ENCODE measurements around the gene CHIC2. TPM values are rescaled to one million over a fixed set of nuclear protein-coding genes. Genes with fewer than 3 reads are reported as not detected.

The CHIC2 gene
- total and polyA plus RNA-seq, 4 donors = 18.4 to 31.9 (median 27.7) TPM

DNA sequence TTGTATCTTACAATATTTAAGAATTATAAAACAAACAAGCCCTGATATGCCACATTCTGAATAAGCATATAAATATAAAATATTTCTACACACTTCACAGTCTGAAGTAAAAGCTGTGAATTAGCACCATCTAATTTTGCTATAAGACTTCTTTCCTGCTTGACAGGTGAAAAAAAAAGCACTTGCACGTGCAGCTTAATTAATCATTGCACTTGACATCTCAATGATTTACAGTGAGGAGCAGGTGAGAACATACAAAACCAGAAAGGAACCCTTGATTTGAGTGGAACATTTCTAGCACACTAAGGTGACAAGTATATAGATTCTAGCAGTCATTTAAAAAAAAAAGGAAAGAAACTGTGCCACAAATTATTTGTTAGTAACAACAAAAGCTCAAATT is 47.9 kb downstream of the CHIC2 start:
- Histone ChIP-seq H3K27ac (ENCODE audit: low read depth in 1 of 2, low read length in 2 of 2) (no peak overlapping the region), H3K9me3 (ENCODE audit: control insufficient read depth, low read length) (no peaks in the 10 kb centered on the region), H3K4me3 (ENCODE audit: low read length in 2 of 2) (no peak overlapping the region), H3K27me3 (ENCODE audit: control insufficient read depth in 1 of 2, insufficient read depth in 2 of 2, low read length in 1 of 2) (no peaks in the 10 kb centered on the region), H3K36me3 (ENCODE audit: control insufficient read depth in 1 of 2, insufficient read depth in 2 of 2, low read length in 1 of 2) (no peaks in the 10 kb centered on the region), H3K4me1 (ENCODE audit: control insufficient read depth in 1 of 2, insufficient read depth in 2 of 2, low read length in 2 of 2) (no peaks in the 10 kb centered on the region)
- intact Hi-C loops (cut with DNase I) = no loop called here
- WGBS, 2 donors = 47 to 55% methylated on average over 1 of the region's 1 CpG
- ATAC-seq (ENCODE audit: low FRiP score) (no peak), DNase-seq (no peak)

- Histone ChIP-seq H3K9me3 (ENCODE audit: control insufficient read depth, low read length) (no peaks in the 10 kb centered on the region), H3K4me1 (ENCODE audit: control insufficient read depth in 1 of 2, insufficient read depth in 2 of 2, low read length in 2 of 2) (no peaks in the 10 kb centered on the region), H3K27ac (ENCODE audit: low read depth in 1 of 2, low read length in 2 of 2) (no peak overlapping the region), H3K27me3 (ENCODE audit: control insufficient read depth in 1 of 2, insufficient read depth in 2 of 2, low read length in 1 of 2) (no peaks in the 10 kb centered on the region), H3K36me3 (ENCODE audit: control insufficient read depth in 1 of 2, insufficient read depth in 2 of 2, low read length in 1 of 2) (no peaks in the 10 kb centered on the region), H3K4me3 (ENCODE audit: low read length in 2 of 2) (no peak overlapping the region)
- DNase-seq = no peak
- intact Hi-C loops (cut with DNase I) = no loop called here
- WGBS, 2 donors = 88 to 89% methylated on average over 10 of the region's 10 CpGs
- no peak for ATAC-seq (ENCODE audit: low FRiP score)
These were observed 48.9 kb downstream of the CHIC2 start for GRCh38 chr4:54015423-54016030.

GRCh38 chr4:54014666-54015160 is 49.7 kb downstream of the CHIC2 start:
- WGBS, 2 donors = 98 to 99% methylated on average over 1 of the region's 1 CpG
- no peaks in the 10 kb centered on the region for H3K27me3 ChIP-seq (ENCODE audit: control insufficient read depth in 1 of 2, insufficient read depth in 2 of 2, low read length in 1 of 2)
- no peaks in the 10 kb centered on the region for H3K4me1 ChIP-seq (ENCODE audit: control insufficient read depth in 1 of 2, insufficient read depth in 2 of 2, low read length in 2 of 2)
- no peaks in the 10 kb centered on the region for H3K9me3 ChIP-seq (ENCODE audit: control insufficient read depth, low read length)
- no peak overlapping the region for H3K4me3 ChIP-seq (ENCODE audit: low read length in 2 of 2)
- intact Hi-C loops (cut with DNase I) = no loop called here
- ATAC-seq (ENCODE audit: low FRiP score) (no peak), DNase-seq (no peak)
- no peaks in the 10 kb centered on the region for H3K36me3 ChIP-seq (ENCODE audit: control insufficient read depth in 1 of 2, insufficient read depth in 2 of 2, low read length in 1 of 2)
- no peak overlapping the region for H3K27ac ChIP-seq (ENCODE audit: low read depth in 1 of 2, low read length in 2 of 2)

DNA sequence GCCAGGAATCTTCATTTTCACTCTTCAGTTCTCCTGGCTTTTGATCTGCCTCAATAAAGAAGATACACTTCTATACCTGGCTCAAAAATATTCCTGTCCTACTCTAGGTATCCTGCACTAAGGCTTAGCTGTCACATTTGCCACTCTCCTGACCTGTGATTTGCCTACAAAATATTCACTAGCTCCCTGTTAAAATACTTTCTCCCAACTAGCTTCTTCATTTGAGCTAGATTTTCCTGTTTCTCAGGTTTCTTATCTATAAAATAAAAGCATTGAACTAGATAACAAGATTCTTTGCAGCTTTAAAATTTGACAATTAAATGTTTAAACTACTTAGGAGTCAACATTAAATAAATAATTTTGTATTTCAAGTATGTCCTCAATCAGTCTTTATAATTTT is 53.2 kb downstream of the CHIC2 start:
- intact Hi-C loops (cut with DNase I) = no loop called here
- no peak overlapping the region for H3K27ac ChIP-seq (ENCODE audit: low read depth in 1 of 2, low read length in 2 of 2)
- H3K27me3 ChIP-seq (ENCODE audit: control insufficient read depth in 1 of 2, insufficient read depth in 2 of 2, low read length in 1 of 2) = no peaks in the 10 kb centered on the region
- ATAC-seq (ENCODE audit: low FRiP score) (no peak), DNase-seq (no peak)
- H3K9me3 ChIP-seq (ENCODE audit: control insufficient read depth, low read length) = no peaks in the 10 kb centered on the region
- H3K36me3 ChIP-seq (ENCODE audit: control insufficient read depth in 1 of 2, insufficient read depth in 2 of 2, low read length in 1 of 2) = no peaks in the 10 kb centered on the region
- H3K4me1 ChIP-seq (ENCODE audit: control insufficient read depth in 1 of 2, insufficient read depth in 2 of 2, low read length in 2 of 2) = no peaks in the 10 kb centered on the region
- H3K4me3 ChIP-seq (ENCODE audit: low read length in 2 of 2) = no peak overlapping the region

DNA sequence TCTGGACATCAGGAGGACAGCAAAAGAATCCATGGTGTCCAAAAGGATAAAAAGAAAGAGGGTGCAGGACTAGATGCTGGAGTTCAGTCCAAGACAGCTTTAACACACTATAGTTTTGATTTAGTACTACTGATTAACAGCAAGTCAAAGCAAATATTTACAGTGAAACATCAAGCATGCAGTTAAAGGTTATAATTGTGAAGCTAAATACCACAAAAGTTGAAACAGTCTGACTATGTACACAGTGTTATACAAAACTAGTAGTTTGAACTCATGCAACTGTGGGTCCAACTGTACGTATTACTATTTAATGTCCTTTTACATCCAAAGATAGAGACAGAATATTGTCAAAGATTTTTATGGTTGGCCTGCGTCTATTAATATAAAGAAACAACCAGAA is 57.6 kb downstream of the CHIC2 start:
- intact Hi-C loops (cut with DNase I) = no loop called here
- Histone ChIP-seq H3K4me1 (ENCODE audit: control insufficient read depth in 1 of 2, insufficient read depth in 2 of 2, low read length in 2 of 2) (no peaks in the 10 kb centered on the region), H3K4me3 (ENCODE audit: low read length in 2 of 2) (no peak overlapping the region), H3K27me3 (ENCODE audit: control insufficient read depth in 1 of 2, insufficient read depth in 2 of 2, low read length in 1 of 2) (no peaks in the 10 kb centered on the region), H3K27ac (ENCODE audit: low read depth in 1 of 2, low read length in 2 of 2) (no peak overlapping the region), H3K9me3 (ENCODE audit: control insufficient read depth, low read length) (no peaks in the 10 kb centered on the region), H3K36me3 (ENCODE audit: control insufficient read depth in 1 of 2, insufficient read depth in 2 of 2, low read length in 1 of 2) (no peaks in the 10 kb centered on the region)
- WGBS, 2 donors = 97 to 99% methylated on average over 2 of the region's 2 CpGs
- no peak for DNase-seq
- no peak for ATAC-seq (ENCODE audit: low FRiP score)

DNA sequence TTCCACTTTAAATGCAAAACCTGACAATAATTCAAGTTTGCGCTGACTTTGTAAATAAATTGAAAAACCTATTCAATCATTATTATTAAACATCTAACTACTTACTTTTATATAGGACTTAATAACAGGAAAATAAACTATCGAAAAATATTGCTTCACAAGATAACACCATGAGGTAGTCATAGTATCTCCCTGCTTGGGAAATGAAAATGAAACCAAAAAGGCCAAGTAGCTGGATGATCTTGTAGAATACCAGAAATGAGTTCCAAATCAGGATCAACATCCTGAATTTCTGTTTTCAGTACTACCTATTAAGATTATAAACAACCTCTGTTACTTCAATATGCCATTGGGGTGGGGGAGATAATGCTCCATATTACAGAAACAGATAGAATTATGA is 58.9 kb downstream of the CHIC2 start:
- H3K4me3 ChIP-seq (ENCODE audit: low read length in 2 of 2) = no peak overlapping the region
- ATAC-seq (ENCODE audit: low FRiP score) (no peak), DNase-seq (no peak)
- no peaks in the 10 kb centered on the region for H3K27me3 ChIP-seq (ENCODE audit: control insufficient read depth in 1 of 2, insufficient read depth in 2 of 2, low read length in 1 of 2)
- intact Hi-C loops (cut with DNase I) = no loop called here
- no peaks in the 10 kb centered on the region for H3K36me3 ChIP-seq (ENCODE audit: control insufficient read depth in 1 of 2, insufficient read depth in 2 of 2, low read length in 1 of 2)
- 92 to 94% methylated on average over 2 of the region's 2 CpGs for WGBS, 2 donors
- H3K27ac ChIP-seq (ENCODE audit: low read depth in 1 of 2, low read length in 2 of 2) = no peak overlapping the region
- H3K4me1 ChIP-seq (ENCODE audit: control insufficient read depth in 1 of 2, insufficient read depth in 2 of 2, low read length in 2 of 2) = no peaks in the 10 kb centered on the region
- H3K9me3 ChIP-seq (ENCODE audit: control insufficient read depth, low read length) = no peaks in the 10 kb centered on the region

DNA sequence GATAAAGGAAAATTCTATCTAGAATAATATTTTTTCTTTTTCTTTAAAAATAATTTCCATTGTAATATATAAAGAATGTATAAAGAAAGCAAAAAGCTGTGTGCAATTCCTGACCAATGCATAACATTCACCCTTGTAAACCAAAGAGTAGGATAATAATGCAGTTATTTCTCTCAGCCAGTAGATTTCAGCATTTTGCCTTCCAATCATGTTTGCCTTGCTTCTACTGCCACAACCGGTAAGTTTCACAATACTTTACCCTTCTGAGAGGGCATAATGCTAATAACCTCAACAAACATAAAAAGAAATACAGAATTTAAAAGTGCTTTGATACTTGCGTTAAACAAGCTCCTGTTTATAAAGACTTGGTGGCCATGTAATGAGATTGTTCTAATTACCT is 59.9 kb downstream of the CHIC2 start:
- intact Hi-C loops (cut with DNase I) = no loop called here
- Histone ChIP-seq H3K27me3 (ENCODE audit: control insufficient read depth in 1 of 2, insufficient read depth in 2 of 2, low read length in 1 of 2) (no peaks in the 10 kb centered on the region), H3K36me3 (ENCODE audit: control insufficient read depth in 1 of 2, insufficient read depth in 2 of 2, low read length in 1 of 2) (no peaks in the 10 kb centered on the region), H3K4me3 (ENCODE audit: low read length in 2 of 2) (no peak overlapping the region), H3K4me1 (ENCODE audit: control insufficient read depth in 1 of 2, insufficient read depth in 2 of 2, low read length in 2 of 2) (no peaks in the 10 kb centered on the region), H3K9me3 (ENCODE audit: control insufficient read depth, low read length) (no peaks in the 10 kb centered on the region), H3K27ac (ENCODE audit: low read depth in 1 of 2, low read length in 2 of 2) (no peak overlapping the region)
- no peak for DNase-seq
- no peak for ATAC-seq (ENCODE audit: low FRiP score)
- WGBS, 2 donors = 66 to 71% methylated on average over 2 of the region's 2 CpGs

- intact Hi-C loops (cut with DNase I) = no loop called here
- Histone ChIP-seq H3K27ac (ENCODE audit: low read depth in 1 of 2, low read length in 2 of 2) (no peak overlapping the region), H3K36me3 (ENCODE audit: control insufficient read depth in 1 of 2, insufficient read depth in 2 of 2, low read length in 1 of 2) (peaks cover 0 to 2% of the 10 kb centered on the region in 2 donors), H3K27me3 (ENCODE audit: control insufficient read depth in 1 of 2, insufficient read depth in 2 of 2, low read length in 1 of 2) (no peaks in the 10 kb centered on the region), H3K9me3 (ENCODE audit: control insufficient read depth, low read length) (no peaks in the 10 kb centered on the region), H3K4me3 (ENCODE audit: low read length in 2 of 2) (no peak overlapping the region), H3K4me1 (ENCODE audit: control insufficient read depth in 1 of 2, insufficient read depth in 2 of 2, low read length in 2 of 2) (no peaks in the 10 kb centered on the region)
- DNase-seq (no peak), ATAC-seq (ENCODE audit: low FRiP score) (no peak)
- 86 to 91% methylated on average over 10 of the region's 10 CpGs for WGBS, 2 donors
These were observed 62.6 kb downstream of the CHIC2 start for GRCh38 chr4:54001668-54002365.

GRCh38 chr4:53997898-53998297 is 66.5 kb downstream of the CHIC2 start:
- WGBS, 2 donors = 18 to 28% methylated on average over 4 of the region's 4 CpGs
- DNase-seq (no peak), ATAC-seq (ENCODE audit: low FRiP score) (no peak)
- Histone ChIP-seq H3K4me3 (ENCODE audit: low read length in 2 of 2) (no peak overlapping the region), H3K27me3 (ENCODE audit: control insufficient read depth in 1 of 2, insufficient read depth in 2 of 2, low read length in 1 of 2) (no peaks in the 10 kb centered on the region), H3K4me1 (ENCODE audit: control insufficient read depth in 1 of 2, insufficient read depth in 2 of 2, low read length in 2 of 2) (no peaks in the 10 kb centered on the region), H3K27ac (ENCODE audit: low read depth in 1 of 2, low read length in 2 of 2) (no peak overlapping the region), H3K9me3 (ENCODE audit: control insufficient read depth, low read length) (no peaks in the 10 kb centered on the region), H3K36me3 (ENCODE audit: control insufficient read depth in 1 of 2, insufficient read depth in 2 of 2, low read length in 1 of 2) (peaks cover 0 to 2% of the 10 kb centered on the region in 2 donors)
- intact Hi-C loops (cut with DNase I) = no loop called here
